Measurements from ENCODE around the gene ZKSCAN4. TPM values are rescaled to one million over a fixed set of nuclear protein-coding genes. Genes with fewer than 3 reads are reported as not detected.
A peak's percentile ranks its signal among the peaks of the same experiment; 100 is the strongest.

ZKSCAN4 gene
- polyA plus RNA-seq, 1 of the 3 experiments (the other 2 are of a cell fraction) = 2.9 TPM

DNA sequence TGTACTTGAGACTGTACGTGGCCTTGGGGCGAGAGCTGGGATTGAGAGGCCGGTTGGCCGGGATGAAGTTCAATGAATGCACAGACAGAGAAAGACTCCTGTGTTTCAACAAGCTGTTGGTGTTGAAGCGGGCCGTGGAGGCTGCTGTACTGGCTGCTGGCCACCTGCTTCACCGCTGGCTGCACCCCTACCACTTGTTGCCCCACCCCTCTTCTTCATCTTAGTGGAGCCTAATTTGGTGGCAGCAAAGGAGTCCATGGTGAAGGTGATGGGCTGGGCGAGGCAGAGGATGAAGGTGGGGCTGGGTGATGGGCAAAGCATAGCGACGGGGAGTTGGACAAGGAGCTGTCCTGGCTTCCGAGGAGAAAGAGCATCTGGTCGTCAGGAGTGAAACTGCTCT is 34.2 kb downstream of the ZKSCAN4 start:
- ChIA-PET POLR2A (interaction anchor here (0.9 to 2.0 kb wide), 6 partner anchors 34 to 117 kb away, joined by 4 to 13 read pairs (median 4); partner anchors contain the start of genes ZKSCAN4 and ZKSCAN8), CTCF (interaction anchor here (1.1 to 2.1 kb wide), 2 partner anchors 138 to 140 kb away, joined by 3 to 10 read pairs; no protein-coding TSS in a partner anchor)
- no peak overlapping the region for H3K9ac ChIP-seq
- no peaks in the 10 kb centered on the region for H3K9me3 ChIP-seq
- H3K9me2 ChIP-seq = no peaks in the 10 kb centered on the region
- WGBS (ENCODE audit: low lambda C conversion rate) = 96% methylated on average over 10 of the region's 12 CpGs
- H3K79me2 ChIP-seq (ENCODE audit: insufficient read depth) = no peaks in the 10 kb centered on the region
- peak overlapping the region; percentile 80; the same call in 1 of the 2 replicates for H3K4me2 ChIP-seq
- no peak overlapping the region; a peak in 1 of 4 replicates for H3K27ac ChIP-seq (ENCODE audit: low read depth in 2 of 2, low read length in 1 of 2)
- H3K36me3 ChIP-seq (replicated peaks in 1 of 2; ENCODE audit: control insufficient read depth in 1 of 2, insufficient read depth in 2 of 2, low read length in 1 of 2) = no peaks in the 10 kb centered on the region
- peaks cover 6% of the 10 kb centered on the region for H3F3A ChIP-seq (replicated peaks; ENCODE audit: insufficient read depth)
- DNase-seq = no peak
- no peak overlapping the region for H2AFZ ChIP-seq (ENCODE audit: low read depth)
- peak overlapping the region; percentile 55 to 67; a peak in 2 of 4 replicates for H3K4me3 ChIP-seq (ENCODE audit: low read depth in 2 of 2, low read length in 1 of 2)
- H4K20me1 ChIP-seq (ENCODE audit: insufficient read depth) = no peaks in the 10 kb centered on the region
- TF ChIP-seq IRF3 (IDR thresholded peaks at IDR 0.05; ENCODE audit: low read depth, low read length) = no peak
- no peak for TF ChIP-seq GABPA (IDR thresholded peaks at IDR 0.05; ENCODE audit: low read depth)
- no peak for TF ChIP-seq TCF12 (IDR thresholded peaks at IDR 0.05)
- no peak for TF ChIP-seq JUND (IDR thresholded peaks at IDR 0.05)
- TF ChIP-seq, protein P1, sequence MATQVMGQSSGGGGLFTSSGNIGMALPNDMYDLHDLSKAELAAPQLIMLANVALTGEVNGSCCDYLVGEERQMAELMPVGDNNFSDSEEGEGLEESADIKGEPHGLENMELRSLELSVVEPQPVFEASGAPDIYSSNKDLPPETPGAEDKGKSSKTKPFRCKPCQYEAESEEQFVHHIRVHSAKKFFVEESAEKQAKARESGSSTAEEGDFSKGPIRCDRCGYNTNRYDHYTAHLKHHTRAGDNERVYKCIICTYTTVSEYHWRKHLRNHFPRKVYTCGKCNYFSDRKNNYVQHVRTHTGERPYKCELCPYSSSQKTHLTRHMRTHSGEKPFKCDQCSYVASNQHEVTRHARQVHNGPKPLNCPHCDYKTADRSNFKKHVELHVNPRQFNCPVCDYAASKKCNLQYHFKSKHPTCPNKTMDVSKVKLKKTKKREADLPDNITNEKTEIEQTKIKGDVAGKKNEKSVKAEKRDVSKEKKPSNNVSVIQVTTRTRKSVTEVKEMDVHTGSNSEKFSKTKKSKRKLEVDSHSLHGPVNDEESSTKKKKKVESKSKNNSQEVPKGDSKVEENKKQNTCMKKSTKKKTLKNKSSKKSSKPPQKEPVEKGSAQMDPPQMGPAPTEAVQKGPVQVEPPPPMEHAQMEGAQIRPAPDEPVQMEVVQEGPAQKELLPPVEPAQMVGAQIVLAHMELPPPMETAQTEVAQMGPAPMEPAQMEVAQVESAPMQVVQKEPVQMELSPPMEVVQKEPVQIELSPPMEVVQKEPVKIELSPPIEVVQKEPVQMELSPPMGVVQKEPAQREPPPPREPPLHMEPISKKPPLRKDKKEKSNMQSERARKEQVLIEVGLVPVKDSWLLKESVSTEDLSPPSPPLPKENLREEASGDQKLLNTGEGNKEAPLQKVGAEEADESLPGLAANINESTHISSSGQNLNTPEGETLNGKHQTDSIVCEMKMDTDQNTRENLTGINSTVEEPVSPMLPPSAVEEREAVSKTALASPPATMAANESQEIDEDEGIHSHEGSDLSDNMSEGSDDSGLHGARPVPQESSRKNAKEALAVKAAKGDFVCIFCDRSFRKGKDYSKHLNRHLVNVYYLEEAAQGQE (IDR thresholded peaks at IDR 0.05; ENCODE audit: low read depth, low read length) = no peak
- TF ChIP-seq ZBTB33 (IDR thresholded peaks at IDR 0.05; ENCODE audit: borderline replicate concordance, low read depth) = no peak
- TF ChIP-seq, protein P2, sequence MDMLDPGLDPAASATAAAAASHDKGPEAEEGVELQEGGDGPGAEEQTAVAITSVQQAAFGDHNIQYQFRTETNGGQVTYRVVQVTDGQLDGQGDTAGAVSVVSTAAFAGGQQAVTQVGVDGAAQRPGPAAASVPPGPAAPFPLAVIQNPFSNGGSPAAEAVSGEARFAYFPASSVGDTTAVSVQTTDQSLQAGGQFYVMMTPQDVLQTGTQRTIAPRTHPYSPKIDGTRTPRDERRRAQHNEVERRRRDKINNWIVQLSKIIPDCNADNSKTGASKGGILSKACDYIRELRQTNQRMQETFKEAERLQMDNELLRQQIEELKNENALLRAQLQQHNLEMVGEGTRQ (IDR thresholded peaks at IDR 0.05; ENCODE audit: borderline replicate concordance, low read depth, low read length) = no peak
- no peak for TF ChIP-seq FOSL2 (IDR thresholded peaks at IDR 0.05; ENCODE audit: borderline replicate concordance, low read depth)
- TF ChIP-seq RAD21 (IDR thresholded peaks at IDR 0.05; ENCODE audit: low read length) = no peak
- TF ChIP-seq ELF1 (IDR thresholded peaks at IDR 0.05) = no peak
- no peaks in the 10 kb centered on the region; the same call in 1 of the 2 replicates for H3K27me3 ChIP-seq (ENCODE audit: insufficient read depth)
- peaks cover 0 to 11% of the 10 kb centered on the region in 2 experiments; a peak in 2 of 4 replicates for H3K4me1 ChIP-seq (ENCODE audit: control insufficient read depth in 1 of 2, insufficient read depth in 2 of 2, low read depth in 1 of 2, low read length in 1 of 2)

Measured in SK-N-SH (cell line).